CD4-positive, alpha-beta T cell (primary cell): ENCODE data around the gene NOS1AP. TPM values are rescaled to one million over a fixed set of nuclear protein-coding genes. Genes with fewer than 3 reads are reported as not detected.

Source experiments
- ATAC-seq: fragments of 200-7000 bp; cut with Tn5 transposase; one replicate; pipeline ENCODE4 v1.10.0; 2022; ENCODE audit warnings: mild to moderate bottlenecking; ENCODE audit not compliant: poor library complexity
- CTCF ChIA-PET: fragments of 350-600 bp; sonication (Branson Sonifier 250); formaldehyde crosslinking; loops from one replicate; lab custom pipeline; 2021; ENCODE audit warnings: antibody characterized with exemption, inconsistent platforms; lab: Charles Lee
- POLR2A ChIA-PET: fragments of 350-600 bp; sonication (Branson Sonifier 250); formaldehyde crosslinking; loops from one replicate; lab custom pipeline; 2021; ENCODE audit warnings: antibody characterized with exemption, inconsistent platforms; lab: Charles Lee
- DNase-seq, 14 experiments: peaks; one replicate each; pipeline ENCODE4 v3.0.0-alpha.2; 2013 to 2020; ENCODE audit warnings: mixed read lengths in 2 of 14
- H3K27ac ChIP-seq, 2 donors: one replicate each; pipeline versions ENCODE4 v1.5.1 to v1.7.0; 2013; ENCODE audit warnings: low read length in 2 of 2, low read depth in 1 of 2, mild to moderate bottlenecking in 1 of 2
- H3K27me3 ChIP-seq, 2 experiments: 1 replicate in 1 of 2; 2 replicates in 1 of 2; pipeline versions ENCODE4 v1.6.1 to v1.7.0; 2013; ENCODE audit warnings: low read length in 2 of 2, control low read depth in 1 of 2, mild to moderate bottlenecking in 1 of 2, moderate library complexity in 1 of 2; ENCODE audit not compliant: insufficient read depth in 2 of 2, control insufficient read depth in 1 of 2
- H3K36me3 ChIP-seq: one replicate; pipeline ENCODE4 v1.6.1; 2013; ENCODE audit warnings: low read length, control low read depth; ENCODE audit not compliant: insufficient read depth
- H3K4me1 ChIP-seq: one replicate; pipeline ENCODE4 v1.6.1; 2013; ENCODE audit warnings: low read length, control low read depth; ENCODE audit not compliant: insufficient read depth
- H3K4me3 ChIP-seq: one replicate; pipeline ENCODE4 v1.5.1; 2013; ENCODE audit warnings: mild to moderate bottlenecking, low read length, moderate library complexity
- H3K9me3 ChIP-seq, 2 experiments: 1 replicate in 1 of 2; 2 replicates in 1 of 2; pipeline versions ENCODE4 v1.6.1 to v1.7.0; 2013; ENCODE audit warnings: low read length in 2 of 2, mild to moderate bottlenecking in 2 of 2, control low read depth in 1 of 2, moderate library complexity in 1 of 2; ENCODE audit not compliant: control insufficient read depth in 1 of 2, insufficient read depth in 1 of 2
- H3K27ac Mint-ChIP-seq: one replicate; pipeline ENCODE4 v1.8.0; 2020; ENCODE audit warnings: mixed read lengths
- H3K27me3 Mint-ChIP-seq: one replicate; pipeline ENCODE4 v1.8.0; 2021; ENCODE audit warnings: mixed read lengths
- H3K36me3 Mint-ChIP-seq: one replicate; pipeline ENCODE4 v1.8.0; 2021; ENCODE audit warnings: low read depth, mixed read lengths
- H3K4me1 Mint-ChIP-seq: one replicate; pipeline ENCODE4 v1.8.0; 2021; ENCODE audit warnings: low read depth, mixed read lengths
- H3K4me3 Mint-ChIP-seq: one replicate; pipeline ENCODE4 v1.8.0; 2020; ENCODE audit warnings: mild to moderate bottlenecking, mixed read lengths
- H3K9me3 Mint-ChIP-seq: one replicate; pipeline ENCODE4 v1.8.0; 2020; ENCODE audit warnings: mixed read lengths
- CTCF ChIP-seq: fragments of 200-600 bp; IDR thresholded peaks from one replicate; pipeline ENCODE4 v1.8.0; 2022; ENCODE audit warnings: antibody characterized with exemption, mild to moderate bottlenecking
- intact Hi-C, 2 experiments: fragments of 100-400 bp; cut with DNase I in 1 of 2; cut with micrococcal nuclease in 1 of 2; formaldehyde crosslinking; loops; one replicate each; pipeline versions ENCODE4 v1.15.1 to v1.9.0; 2023 to 2025; cut with DNase I, micrococcal nuclease
- total RNA-seq, 174 experiments: library from RNA in 2 of 174; stranded (reverse) in 2 of 174; gene quantifications; one replicate each; pipeline ENCODE4 v1.2.3 and lab custom pipeline; 2021 to 2026

The NOS1AP gene
- total RNA-seq, 2 experiments from 2014 or later = not detected

DNA sequence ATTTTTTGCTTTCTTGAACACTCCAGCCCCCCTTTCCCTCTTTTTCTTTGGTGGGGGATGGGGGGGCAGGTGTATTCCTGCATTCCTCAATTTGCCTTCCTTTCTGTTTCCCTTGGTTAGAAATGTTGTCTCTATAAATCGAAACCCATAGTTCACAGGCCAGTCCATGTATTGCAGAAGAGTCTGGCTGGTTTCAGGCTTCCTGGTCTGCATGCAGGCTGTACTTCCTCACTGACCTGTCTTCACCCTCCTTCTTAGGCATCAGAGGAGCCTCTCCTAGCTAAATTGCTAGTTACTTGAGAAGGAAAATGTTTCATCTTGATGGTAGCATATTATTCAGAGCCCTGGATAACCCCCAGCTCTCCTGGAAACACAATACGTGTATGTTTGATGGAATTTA is 167.1 kb downstream of the NOS1AP start:
- H3K9me3 ChIP-seq = no peaks in the 10 kb centered on the region
- Mint-ChIP-seq H3K27ac (no peak overlapping the region), H3K36me3 (no peaks in the 10 kb centered on the region), H3K9me3 (no peaks in the 10 kb centered on the region), H3K4me3 (no peak overlapping the region), H3K4me1 (no peaks in the 10 kb centered on the region), H3K27me3 (peaks cover 54% of the 10 kb centered on the region)
- H3K4me3 ChIP-seq = no peak overlapping the region
- ChIA-PET CTCF (no interaction called here), POLR2A (no interaction called here)
- ATAC-seq = no peak
- no peak overlapping the region for H3K27ac ChIP-seq
- no peaks in the 10 kb centered on the region for H3K4me1 ChIP-seq
- intact Hi-C loops = no loop called here
- DNase-seq = no peak
- peaks cover 0 to 6% of the 10 kb centered on the region in 2 experiments for H3K27me3 ChIP-seq
- H3K36me3 ChIP-seq = no peaks in the 10 kb centered on the region
- no peak for TF ChIP-seq CTCF

GRCh38 chr1:162240577-162240976 is 171.1 kb downstream of the NOS1AP start:
- Histone ChIP-seq H3K27me3 (peaks cover 0 to 6% of the 10 kb centered on the region in 2 experiments), H3K4me1 (no peaks in the 10 kb centered on the region), H3K36me3 (no peaks in the 10 kb centered on the region), H3K9me3 (no peaks in the 10 kb centered on the region), H3K4me3 (no peak overlapping the region), H3K27ac (no peak overlapping the region)
- Mint-ChIP-seq H3K27me3 (peaks cover 57% of the 10 kb centered on the region), H3K4me3 (no peak overlapping the region), H3K36me3 (no peaks in the 10 kb centered on the region), H3K27ac (no peak overlapping the region), H3K4me1 (no peaks in the 10 kb centered on the region), H3K9me3 (no peaks in the 10 kb centered on the region)
- DNase-seq (no peak), ATAC-seq (no peak)
- intact Hi-C loops = no loop called here
- POLR2A ChIA-PET = no interaction called here
- CTCF ChIA-PET = no interaction called here
- TF ChIP-seq CTCF = no peak

DNA sequence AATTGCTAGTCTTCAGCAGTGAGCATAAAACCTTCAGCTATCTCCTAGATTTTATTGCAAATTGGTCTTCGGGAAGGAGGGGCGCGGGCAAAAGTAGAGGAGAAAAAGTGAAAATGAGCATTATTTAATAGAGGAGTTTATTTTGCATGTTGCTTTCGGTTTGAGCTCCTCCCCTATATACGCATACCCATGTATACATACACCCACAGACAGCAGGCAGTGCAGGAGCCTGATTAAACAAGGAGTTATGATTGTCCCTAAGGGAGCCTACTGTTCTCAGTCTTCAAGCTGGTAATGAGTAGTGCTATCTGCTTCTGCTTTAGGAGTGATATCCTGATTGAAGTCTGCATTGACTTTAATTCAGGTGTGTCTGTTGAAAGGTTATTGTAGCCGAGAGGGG is 173.3 kb downstream of the NOS1AP start:
- Mint-ChIP-seq H3K36me3 (no peaks in the 10 kb centered on the region), H3K27me3 (peaks cover 48% of the 10 kb centered on the region), H3K9me3 (no peaks in the 10 kb centered on the region), H3K4me1 (no peaks in the 10 kb centered on the region), H3K4me3 (no peak overlapping the region), H3K27ac (no peak overlapping the region)
- H3K36me3 ChIP-seq = no peaks in the 10 kb centered on the region
- DNase-seq (no peak), ATAC-seq (no peak)
- H3K4me1 ChIP-seq = no peaks in the 10 kb centered on the region
- H3K27me3 ChIP-seq = peaks cover 0 to 1% of the 10 kb centered on the region in 2 experiments
- POLR2A ChIA-PET = no interaction called here
- CTCF ChIA-PET = interaction anchor here (1.5 kb wide), 1 partner anchor 8 kb away, joined by 3 read pairs; no protein-coding TSS in a partner anchor
- no peak overlapping the region for H3K27ac ChIP-seq
- H3K4me3 ChIP-seq = no peak overlapping the region
- no peak for TF ChIP-seq CTCF
- intact Hi-C loops = no loop called here
- H3K9me3 ChIP-seq = no peaks in the 10 kb centered on the region
